DMS 273 treated with DMSO at 0.1 percent for 48 hours (cell line): ENCODE measurements around the gene ITPR1.

Experiments
- DNase-seq: peaks from one replicate; lab custom pipeline; 2025; lab: John Stamatoyannopoulos, UW

ITPR1 gene

DNA sequence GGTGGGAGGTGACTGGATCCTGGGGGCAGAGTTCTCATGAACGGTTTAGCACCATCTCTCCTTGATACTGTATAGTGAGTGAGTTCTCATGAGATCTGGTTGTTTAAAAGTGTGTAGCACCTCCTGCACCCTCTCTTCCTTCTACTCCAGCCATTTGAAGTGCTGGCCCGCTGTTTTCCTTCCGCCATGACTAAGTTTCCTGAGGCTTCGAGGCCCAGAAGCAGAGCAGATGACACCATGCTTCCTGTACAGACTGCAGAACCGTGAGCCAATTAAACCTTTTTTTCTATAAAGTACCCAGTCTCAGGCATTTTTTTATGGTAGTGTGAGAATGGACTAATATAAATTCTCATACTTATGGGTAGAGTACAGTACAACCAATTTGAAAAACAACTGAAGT lies 362.5 kb downstream of the ITPR1 start:
- no peak for DNase-seq

GRCh38 chr3:4856136-4856535 lies 363.0 kb downstream of the ITPR1 start:
- DNase-seq: no peak

DNA sequence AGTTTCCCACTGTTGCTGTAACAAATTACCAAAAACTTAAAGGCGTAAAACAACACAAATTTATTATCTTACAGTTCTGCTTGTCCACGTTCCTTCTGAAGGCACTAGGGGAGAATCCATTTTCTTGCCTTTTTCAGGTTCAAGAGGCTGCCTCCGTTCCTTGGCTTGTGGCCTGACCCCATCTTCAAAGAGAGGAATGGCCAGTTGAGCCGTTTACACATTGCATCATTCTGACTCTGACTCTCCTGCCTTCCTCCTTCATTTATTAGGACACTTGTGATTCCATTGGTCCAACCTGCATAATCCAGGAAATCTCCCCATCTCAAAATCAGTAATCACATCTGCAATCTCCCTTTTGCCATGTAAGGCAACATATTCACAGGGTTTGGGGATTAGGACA lies 363.4 kb downstream of the ITPR1 start:
- DNase-seq: no peak

- DNase-seq: no peak
These were observed 363.8 kb downstream of the ITPR1 start for GRCh38 chr3:4856986-4857385.

GRCh38 chr3:4859788-4860187 lies 366.6 kb downstream of the ITPR1 start:
- DNase-seq: no peak

DNA sequence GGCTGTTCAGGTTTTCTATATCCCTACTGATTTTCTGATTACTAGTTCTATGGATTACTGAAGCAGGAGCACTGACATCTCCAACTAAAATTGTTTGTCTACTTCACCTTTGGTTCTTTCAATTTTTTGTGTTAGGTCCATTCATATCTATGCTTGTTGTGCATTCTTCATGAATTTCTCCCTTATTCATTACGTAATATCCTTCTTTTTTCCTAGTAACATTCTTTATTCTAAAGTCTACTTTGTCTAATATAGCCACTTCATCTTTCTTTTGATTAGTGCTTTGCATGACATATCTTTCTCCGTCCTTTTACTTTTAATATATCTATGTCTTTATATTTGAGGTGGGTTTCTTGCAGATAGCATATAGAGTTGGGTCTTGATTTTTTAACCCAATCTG lies 369.8 kb downstream of the ITPR1 start:
- DNase-seq: no peak

- DNase-seq: no peak
These were observed 371.4 kb downstream of the ITPR1 start for GRCh38 chr3:4864503-4864902.

DNA sequence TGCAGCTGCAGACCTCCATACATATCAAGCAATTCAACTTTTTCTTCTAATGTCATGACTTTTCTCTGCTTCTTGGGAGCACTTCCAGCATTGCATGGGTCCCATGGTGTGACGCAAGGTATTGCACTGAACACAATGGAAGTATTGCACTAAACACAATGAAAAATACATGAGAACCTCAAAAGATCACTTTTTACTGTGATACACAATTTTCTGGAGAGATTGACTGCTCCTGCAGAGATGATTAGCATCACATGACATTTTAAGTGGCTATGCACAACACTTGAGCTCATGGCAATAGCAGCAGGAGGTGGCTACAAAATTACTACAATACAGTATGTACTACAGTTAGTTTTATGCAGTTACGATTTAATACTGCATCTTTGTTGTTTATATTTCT lies 372.6 kb downstream of the ITPR1 start:
- no peak for DNase-seq

DNA sequence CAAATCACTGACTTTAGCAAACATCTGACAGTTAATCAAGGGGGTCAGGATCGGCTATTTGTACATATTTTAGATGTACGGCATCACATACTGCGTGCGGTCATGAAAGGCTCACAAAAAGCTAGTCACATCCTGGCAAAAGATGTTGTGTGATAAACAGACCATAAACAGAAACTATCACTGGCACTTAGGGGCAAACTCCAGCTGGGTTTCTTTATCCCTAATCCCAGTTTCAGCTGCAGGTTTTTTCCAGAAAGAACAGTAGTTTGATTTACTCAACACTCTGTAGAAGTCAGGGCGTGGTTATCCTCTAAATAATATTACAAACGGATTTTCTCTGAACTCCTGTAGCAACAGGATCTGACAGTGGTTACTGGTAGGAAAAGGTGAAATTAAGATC lies 373.7 kb downstream of the ITPR1 start:
- DNase-seq: no peak

DNA sequence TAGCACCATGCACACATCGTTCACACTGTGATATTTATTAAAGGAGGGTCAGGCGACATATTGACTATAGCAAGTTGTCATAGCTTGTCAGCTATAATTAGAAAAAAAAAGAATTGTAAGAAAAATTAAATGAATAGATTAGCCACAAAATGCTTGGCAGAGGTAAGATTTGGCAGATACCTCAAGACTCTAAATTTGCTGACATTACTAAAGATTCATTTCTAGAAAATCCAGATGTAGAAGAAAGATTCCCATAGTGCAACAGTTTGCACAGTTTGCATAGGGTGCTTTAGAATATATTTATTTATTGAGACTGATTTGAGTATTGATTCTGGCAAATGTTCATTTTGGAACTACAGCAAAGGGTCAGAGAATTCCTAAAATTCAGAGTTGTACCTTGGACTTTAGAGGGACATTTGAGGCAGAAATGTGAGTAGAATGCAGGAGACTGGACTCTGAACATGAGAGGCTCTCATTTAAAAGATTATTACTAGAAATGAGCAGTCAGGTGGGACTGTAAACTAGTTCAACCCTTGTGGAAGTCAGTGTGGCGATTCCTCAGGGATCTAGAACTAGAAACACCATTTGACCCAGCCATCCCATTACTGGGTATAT lies 384.1 kb downstream of the ITPR1 start:
- DNase-seq: no peak

- no peak for DNase-seq
These were observed 387.7 kb downstream of the ITPR1 start for GRCh38 chr3:4880850-4881249.

GRCh38 chr3:4882548-4882947 lies 389.4 kb downstream of the ITPR1 start:
- no peak for DNase-seq

- no peak for DNase-seq
These were observed 389.9 kb downstream of the ITPR1 start for GRCh38 chr3:4883011-4883410.

DNA sequence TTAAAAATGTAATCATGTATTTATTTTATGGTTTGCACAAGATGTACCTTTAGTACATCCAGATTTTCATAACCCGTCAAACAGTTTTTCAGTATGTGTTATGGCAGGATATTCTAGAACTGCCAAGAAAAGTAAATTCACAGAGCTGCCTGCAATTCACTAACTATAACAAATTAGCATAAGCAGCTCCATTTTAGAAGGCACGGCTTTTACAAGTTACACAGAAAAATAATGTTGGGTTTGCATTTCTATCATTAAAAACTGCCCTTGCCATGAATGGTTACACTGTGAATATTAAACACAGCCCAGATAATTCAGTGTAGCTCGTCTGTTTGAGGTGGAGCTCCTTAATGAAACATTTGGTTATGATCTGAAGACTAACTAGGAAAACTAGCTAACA lies 391.7 kb downstream of the ITPR1 start:
- DNase-seq: no peak

DNA sequence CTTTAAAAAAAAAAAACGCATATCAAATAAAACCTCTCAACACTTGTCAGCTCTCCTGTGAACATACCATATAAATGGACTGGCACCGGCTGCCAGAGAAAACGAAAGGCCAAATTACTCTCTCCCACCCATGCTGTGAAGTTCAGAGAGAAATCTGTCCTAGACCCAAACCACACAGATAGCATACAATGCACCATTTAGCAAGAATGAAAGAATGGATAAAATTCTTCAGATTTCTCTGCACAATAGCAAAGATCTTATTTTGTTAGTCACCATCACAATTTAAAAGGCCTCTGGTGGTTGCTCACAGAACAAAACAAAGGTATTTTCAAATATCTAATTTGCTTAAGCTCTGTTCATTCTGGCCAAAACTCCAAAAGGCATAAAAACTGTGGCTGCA lies 392.2 kb downstream of the ITPR1 start:
- DNase-seq: no peak

DNA sequence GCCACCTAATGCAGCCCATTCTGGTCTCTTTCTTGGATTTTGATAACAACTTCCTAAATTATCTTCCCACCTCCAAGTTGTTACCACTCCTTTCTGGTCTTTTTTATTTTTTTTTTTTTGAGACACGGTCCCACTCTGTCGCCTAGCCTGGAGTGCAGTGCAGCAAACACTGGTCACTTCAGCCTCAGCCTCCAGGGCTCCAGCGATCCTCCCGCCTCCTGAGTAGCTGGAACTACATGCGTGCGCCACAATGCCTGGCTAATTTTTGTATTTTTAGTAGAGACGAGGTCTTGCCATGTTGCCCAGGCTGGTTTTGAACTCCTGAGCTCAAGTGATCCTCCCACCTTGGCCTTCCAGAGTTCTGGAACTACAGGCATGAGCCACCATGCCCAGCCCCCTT lies 393.3 kb downstream of the ITPR1 start:
- DNase-seq: no peak

DNA sequence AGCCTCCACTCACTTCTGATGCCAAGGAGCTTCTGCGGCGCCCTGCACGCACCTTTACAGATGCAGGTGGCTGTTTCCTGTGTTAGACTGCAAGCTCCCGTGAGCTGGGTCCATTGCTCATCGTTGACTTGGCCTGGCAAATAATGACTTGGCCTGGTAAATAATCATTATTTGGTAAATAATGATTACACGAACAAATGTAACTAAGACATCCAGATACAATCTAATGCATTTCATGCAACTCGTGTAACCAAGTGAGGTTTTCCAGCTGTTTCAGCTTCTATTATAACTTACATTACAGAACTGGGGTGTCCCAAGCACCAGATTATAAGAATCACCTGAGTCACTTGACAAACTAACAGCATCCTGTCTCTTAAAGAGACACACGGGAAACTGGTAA lies 394.0 kb downstream of the ITPR1 start:
- no peak for DNase-seq

DNA sequence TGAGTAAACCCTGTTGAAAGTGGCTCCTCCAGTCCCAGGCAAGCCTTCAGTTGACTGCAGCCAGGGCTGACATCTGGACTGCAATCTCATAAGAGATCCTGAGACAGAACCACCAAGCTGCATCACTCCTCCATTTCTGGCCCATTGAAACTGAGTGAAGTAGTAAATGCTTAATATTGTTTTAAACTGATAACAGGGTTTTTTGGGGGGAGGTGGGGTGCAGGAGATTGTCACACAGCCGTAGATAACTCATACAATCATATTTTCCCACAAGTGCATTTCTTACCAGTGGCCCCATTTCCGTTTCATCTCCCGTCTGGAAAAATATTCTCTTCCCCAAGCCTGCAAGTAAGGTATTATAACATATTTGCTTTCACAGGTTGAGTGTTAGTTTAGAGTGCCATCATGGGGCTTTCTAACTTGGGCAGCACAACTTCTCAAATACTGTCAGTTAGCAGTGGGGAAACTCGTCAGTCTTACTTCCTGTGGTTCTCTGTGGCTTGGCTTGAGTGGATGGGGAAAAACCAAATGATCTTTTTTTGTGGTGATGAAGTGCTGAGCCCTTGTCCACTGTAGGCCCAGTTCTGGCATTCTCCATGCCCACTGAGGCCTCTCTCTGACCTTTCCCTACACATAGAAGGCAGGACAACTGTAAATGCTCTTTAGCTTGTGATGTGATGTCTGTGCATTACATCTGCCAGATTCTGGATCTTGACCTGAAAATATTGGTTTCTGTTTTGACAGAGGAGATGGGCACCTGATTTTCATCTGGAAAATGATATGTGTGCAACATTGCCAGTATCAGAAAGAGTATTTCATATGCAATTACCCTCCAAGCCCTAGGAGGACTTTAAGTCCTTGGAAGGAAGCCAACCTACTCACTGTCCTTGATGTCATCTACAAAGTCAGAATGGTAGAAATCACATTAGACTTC lies 396.0 kb downstream of the ITPR1 start:
- DNase-seq: no peak

DNA sequence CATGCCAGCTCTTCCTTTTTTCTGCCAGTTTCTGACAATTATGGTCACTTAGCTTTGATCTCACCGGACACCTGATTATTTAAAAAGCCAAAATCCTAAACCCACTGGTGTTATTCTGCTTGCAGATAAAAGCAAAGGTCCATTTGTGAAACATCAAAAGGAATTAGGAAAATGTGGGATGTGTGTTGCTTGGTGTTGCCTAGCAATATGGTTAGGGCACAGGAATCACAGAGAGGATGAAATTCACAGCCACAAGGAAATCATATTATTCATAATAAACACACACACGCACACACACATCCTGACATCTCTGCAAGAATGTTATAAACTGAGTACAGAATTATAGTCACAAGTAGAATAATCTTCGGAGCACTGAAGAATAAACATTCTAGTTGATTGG lies 396.7 kb downstream of the ITPR1 start:
- no peak for DNase-seq

DNA sequence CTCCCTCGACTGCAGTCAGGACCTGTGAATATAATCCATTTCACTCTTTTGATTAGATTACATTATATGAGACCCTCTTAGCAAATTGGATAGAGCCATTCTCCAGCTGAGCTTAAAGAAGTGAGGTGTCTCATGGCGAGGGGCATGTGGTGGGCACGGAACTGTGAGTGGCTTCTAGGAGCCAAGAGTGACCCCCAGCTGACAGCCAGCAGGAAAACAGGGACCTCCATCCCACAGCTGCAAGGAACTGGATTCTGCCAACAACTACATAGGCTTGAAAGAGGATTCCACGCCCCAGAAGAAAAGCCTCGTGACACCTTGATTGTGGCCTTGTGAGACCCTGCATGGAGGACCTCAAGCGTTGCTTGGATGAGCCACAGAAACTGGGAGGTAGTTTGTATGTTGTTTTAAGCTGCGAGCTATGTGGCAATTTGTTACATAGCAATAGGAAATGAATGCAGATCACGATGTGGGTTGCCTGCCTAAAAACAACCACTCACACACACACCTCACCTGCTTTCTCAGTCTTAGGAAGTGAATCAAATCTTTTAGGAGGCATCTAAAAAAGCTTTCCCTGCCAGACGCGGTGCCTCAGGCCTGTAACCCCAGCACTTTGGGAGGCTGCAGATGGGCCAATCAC lies 401.9 kb downstream of the ITPR1 start:
- no peak for DNase-seq

GRCh38 chr3:4895838-4896237 lies 402.7 kb downstream of the ITPR1 start:
- DNase-seq: no peak
